Activated naive CD8-positive, alpha-beta T cell treated with anti-CD3 and anti-CD28 coated beads, Interleukin-2, amount 10 ng/mL, durations not matched to agents 7 days and 5 days (primary cell): ENCODE results near the gene GSTO2. TPM values are rescaled to one million over a fixed set of nuclear protein-coding genes. Genes with fewer than 3 reads are reported as not detected.

Experiments used
- ATAC-seq: fragments of 150-1000 bp; cut with Tn5 transposase; one replicate; pipeline ENCODE4 v1.10.0; 2021; ENCODE audit warnings: low read depth, moderate library complexity
- POLR2A ChIA-PET: fragments of 350-600 bp; sonication (Branson Sonifier 250); formaldehyde crosslinking; loops from one replicate; lab custom pipeline; 2021; ENCODE audit warnings: antibody characterized with exemption; lab: Charles Lee
- DNase-seq: peaks from one replicate; pipeline ENCODE4 v3.0.0; 2021
- H3K27ac Mint-ChIP-seq: one replicate; pipeline ENCODE4 v1.8.0; 2022; ENCODE audit warnings: mild to moderate bottlenecking, mixed read lengths
- H3K27me3 Mint-ChIP-seq: one replicate; pipeline ENCODE4 v1.8.0; 2022; ENCODE audit warnings: mild to moderate bottlenecking, moderate library complexity, mixed read lengths
- H3K36me3 Mint-ChIP-seq: one replicate; pipeline ENCODE4 v1.8.0; 2021; ENCODE audit warnings: mild to moderate bottlenecking, mixed read lengths
- H3K4me1 Mint-ChIP-seq: one replicate; pipeline ENCODE4 v1.8.0; 2021; ENCODE audit warnings: mixed read lengths
- H3K4me3 Mint-ChIP-seq: one replicate; pipeline ENCODE4 v1.8.0; 2022; ENCODE audit warnings: mild to moderate bottlenecking, moderate library complexity, mixed read lengths
- H3K9me3 Mint-ChIP-seq: one replicate; pipeline ENCODE4 v1.8.0; 2021; ENCODE audit warnings: mixed read lengths
- total RNA-seq, 2 experiments: library from RNA; stranded (reverse); gene quantifications; one replicate each; pipeline ENCODE4 v1.2.3, GENCODE V29; 2021

The GSTO2 gene
- total RNA-seq, 2 experiments from 2014 or later: 1.4 TPM

DNA sequence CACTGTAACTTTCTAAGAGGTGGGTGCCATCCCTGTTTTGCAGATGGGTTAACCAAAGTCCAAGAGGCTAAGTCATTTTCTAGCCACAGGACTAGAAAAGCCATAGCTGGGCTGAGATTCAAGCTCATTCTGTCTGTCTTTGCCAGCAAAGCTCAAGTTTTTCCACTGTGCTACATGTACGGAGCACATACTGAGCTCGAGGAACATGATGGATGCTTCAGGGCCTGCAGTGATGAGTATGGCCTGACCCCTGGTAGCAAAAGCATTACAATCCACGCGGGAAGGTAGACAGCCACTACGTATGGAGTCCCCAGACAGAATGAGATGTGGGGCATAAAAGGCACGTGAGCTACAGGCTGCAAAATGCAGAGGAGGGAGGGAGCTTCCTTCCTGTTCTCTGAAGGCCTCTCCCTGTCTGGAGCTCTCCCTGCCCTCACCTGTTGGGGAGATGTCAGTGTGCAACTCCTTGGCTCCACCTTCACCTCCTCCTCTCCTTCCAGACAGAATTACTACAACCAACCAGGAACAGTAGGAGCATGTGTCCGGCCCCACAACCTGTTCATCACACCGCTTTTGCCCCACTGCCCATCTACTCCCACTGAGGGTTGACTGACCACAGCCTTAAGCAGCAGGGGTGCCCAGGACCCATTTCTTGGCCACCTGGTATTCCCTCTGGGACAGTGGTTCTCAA is 52.9 kb downstream of the GSTO2 start:
- peak overlapping the region; percentile 65 for H3K4me3 Mint-ChIP-seq
- DNase-seq: peak; percentile 29
- H3K4me1 Mint-ChIP-seq: peaks cover 63% of the 10 kb centered on the region
- POLR2A ChIA-PET: interaction anchor here (0.6 to 6.8 kb wide), 9 partner anchors 10 to 90 kb away, joined by 3 to 39 read pairs (median 3); partner anchors contain the start of genes CFAP43 and ITPRIP
- H3K27ac Mint-ChIP-seq: peak overlapping the region; percentile 85
- H3K36me3 Mint-ChIP-seq: peaks cover 14% of the 10 kb centered on the region
- H3K9me3 Mint-ChIP-seq: no peaks in the 10 kb centered on the region
- peak; percentile 2 for ATAC-seq
- H3K27me3 Mint-ChIP-seq: no peaks in the 10 kb centered on the region

GRCh38 chr10:104322416-104322782 is 53.4 kb downstream of the GSTO2 start:
- Mint-ChIP-seq H3K4me3 (peak overlapping the region; percentile 65), H3K27ac (peak overlapping the region; percentile 85), H3K27me3 (no peaks in the 10 kb centered on the region), H3K9me3 (no peaks in the 10 kb centered on the region), H3K36me3 (peaks cover 14% of the 10 kb centered on the region), H3K4me1 (peaks cover 68% of the 10 kb centered on the region)
- DNase-seq: peak; percentile 44
- POLR2A ChIA-PET: interaction anchor here (0.8 to 6.8 kb wide), 6 partner anchors 11 to 29 kb away, joined by 3 to 39 read pairs (median 3); partner anchors contain the start of gene ITPRIP
- peak; percentile 63 for ATAC-seq

- H3K27ac Mint-ChIP-seq: peak overlapping the region; percentile 85
- DNase-seq: no peak
- peaks cover 14% of the 10 kb centered on the region for H3K36me3 Mint-ChIP-seq
- no peaks in the 10 kb centered on the region for H3K9me3 Mint-ChIP-seq
- H3K4me1 Mint-ChIP-seq: peaks cover 73% of the 10 kb centered on the region
- ATAC-seq: no peak
- H3K4me3 Mint-ChIP-seq: peak overlapping the region; percentile 65
- no peaks in the 10 kb centered on the region for H3K27me3 Mint-ChIP-seq
- POLR2A ChIA-PET: interaction anchor here (1.0 to 6.8 kb wide), 5 partner anchors 12 to 29 kb away, joined by 3 to 39 read pairs (median 3); partner anchors contain the start of gene ITPRIP
These were observed 54.1 kb downstream of the GSTO2 start for GRCh38 chr10:104323085-104323484.

GRCh38 chr10:104323760-104324201 is 54.8 kb downstream of the GSTO2 start:
- POLR2A ChIA-PET: interaction anchor here (1.4 to 6.8 kb wide), 2 partner anchors 15 to 19 kb away, joined by 4 to 39 read pairs; partner anchors contain the start of gene ITPRIP
- ATAC-seq: no peak

DNA sequence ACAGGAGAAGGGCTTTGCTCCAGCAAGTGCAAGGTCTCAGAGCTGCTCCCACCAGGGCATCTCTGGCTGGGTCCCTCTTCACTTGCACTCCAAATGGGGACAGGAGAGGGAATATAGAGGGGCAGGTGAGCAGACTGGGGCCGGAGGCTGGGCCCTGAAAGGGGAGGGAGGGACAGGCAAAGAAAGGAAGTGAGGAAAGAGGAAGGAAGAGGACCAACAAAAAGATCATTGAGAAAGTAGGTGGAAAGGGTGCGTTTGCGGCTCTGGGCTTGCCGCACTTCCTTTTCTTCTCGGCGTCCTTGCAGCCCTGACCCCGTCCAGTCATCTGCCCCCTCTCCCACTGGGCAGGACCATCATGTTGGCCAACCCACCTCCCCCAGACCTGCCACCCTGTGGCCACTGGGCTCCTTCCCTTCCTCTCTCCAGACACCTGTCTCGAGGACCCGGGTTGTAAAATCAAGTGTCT is 55.3 kb downstream of the GSTO2 start:
- POLR2A ChIA-PET: interaction anchor here (0.6 to 6.8 kb wide), 3 partner anchors 14 to 22 kb away, joined by 3 to 39 read pairs (median 4); partner anchors contain the start of gene ITPRIP
- Mint-ChIP-seq H3K27ac (peak overlapping the region; percentile 85), H3K27me3 (no peaks in the 10 kb centered on the region), H3K9me3 (no peaks in the 10 kb centered on the region), H3K36me3 (peaks cover 14% of the 10 kb centered on the region), H3K4me1 (peaks cover 80% of the 10 kb centered on the region), H3K4me3 (peak overlapping the region; percentile 75)
- ATAC-seq (no peak), DNase-seq (no peak)

More at GRCh38 chr10:104323760-104324201, 54.8 kb downstream of the GSTO2 start:
- peaks cover 77% of the 10 kb centered on the region for H3K4me1 Mint-ChIP-seq
- peak overlapping the region; percentile 75 for H3K4me3 Mint-ChIP-seq
- H3K27me3 Mint-ChIP-seq: no peaks in the 10 kb centered on the region
- H3K36me3 Mint-ChIP-seq: peaks cover 14% of the 10 kb centered on the region
- H3K27ac Mint-ChIP-seq: peak overlapping the region; percentile 85
- H3K9me3 Mint-ChIP-seq: no peaks in the 10 kb centered on the region
- DNase-seq: no peak

- peaks cover 14% of the 10 kb centered on the region for H3K36me3 Mint-ChIP-seq
- DNase-seq (no peak), ATAC-seq (no peak)
- no peaks in the 10 kb centered on the region for H3K27me3 Mint-ChIP-seq
- no peaks in the 10 kb centered on the region for H3K9me3 Mint-ChIP-seq
- peaks cover 83% of the 10 kb centered on the region for H3K4me1 Mint-ChIP-seq
- peak overlapping the region; percentile 97 for H3K27ac Mint-ChIP-seq
- H3K4me3 Mint-ChIP-seq: peak overlapping the region; percentile 47
- POLR2A ChIA-PET: interaction anchor here (0.6 to 6.8 kb wide), 3 partner anchors 14 to 22 kb away, joined by 3 to 39 read pairs (median 4); partner anchors contain the start of gene ITPRIP
These were observed 55.9 kb downstream of the GSTO2 start for GRCh38 chr10:104324931-104325330.

DNA sequence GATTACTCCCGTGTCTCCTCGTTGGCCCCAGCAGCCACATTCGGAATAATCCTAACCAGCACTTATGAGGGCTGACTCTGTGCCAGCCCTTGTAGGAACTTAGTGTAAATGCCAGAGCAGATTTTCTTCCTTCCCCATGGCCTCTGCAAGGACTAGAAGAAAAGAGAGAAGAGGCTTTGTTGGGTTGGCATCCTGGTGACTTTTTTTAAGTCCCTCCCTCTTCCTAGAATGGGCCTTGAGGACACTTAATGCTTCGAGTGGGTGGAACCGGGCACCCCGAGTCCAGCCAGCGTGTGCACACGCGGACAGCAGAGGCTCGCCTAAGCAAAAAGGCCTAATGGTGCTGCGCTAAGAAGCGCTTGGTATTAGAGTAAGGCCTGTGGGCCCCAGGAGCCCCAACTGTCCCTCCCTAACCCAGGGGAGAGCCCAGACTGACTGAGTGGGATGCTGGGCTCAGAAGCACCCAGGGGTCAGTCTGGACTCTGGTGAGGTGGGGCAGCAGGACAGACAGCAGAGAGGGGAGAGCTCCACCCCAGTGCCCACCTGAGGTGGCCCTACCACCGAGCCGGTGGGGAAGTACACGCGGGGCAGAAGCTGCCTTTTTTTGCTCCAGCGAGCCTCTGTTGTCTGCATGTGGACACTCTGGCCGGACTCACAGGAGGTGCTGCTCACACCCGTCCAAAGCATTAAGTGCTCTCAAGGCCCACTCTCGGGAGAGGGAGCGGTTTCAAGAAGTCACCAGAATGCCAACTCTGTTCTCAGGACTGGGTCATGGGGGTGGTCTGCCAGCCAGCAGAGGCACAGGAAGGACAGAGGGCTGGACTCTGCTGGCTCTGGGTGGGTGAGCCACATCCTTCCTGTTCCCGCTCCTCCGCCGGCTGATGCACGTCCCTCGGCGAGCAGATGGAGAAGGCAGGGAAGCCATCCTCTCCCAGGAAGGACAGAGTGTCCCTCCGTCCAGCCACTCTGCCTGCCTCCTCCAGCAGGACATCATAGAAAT is 56.8 kb downstream of the GSTO2 start:
- no peaks in the 10 kb centered on the region for H3K9me3 Mint-ChIP-seq
- H3K27ac Mint-ChIP-seq: peak overlapping the region; percentile 97
- ATAC-seq: no peak
- POLR2A ChIA-PET: interaction anchor here (1.1 to 6.8 kb wide), 3 partner anchors 11 to 18 kb away, joined by 3 to 39 read pairs (median 3); partner anchors contain the start of gene ITPRIP
- peaks cover 86% of the 10 kb centered on the region for H3K4me1 Mint-ChIP-seq
- H3K36me3 Mint-ChIP-seq: peaks cover 14% of the 10 kb centered on the region
- no peaks in the 10 kb centered on the region for H3K27me3 Mint-ChIP-seq
- peak overlapping the region; percentile 68 for H3K4me3 Mint-ChIP-seq
- no peak for DNase-seq

DNA sequence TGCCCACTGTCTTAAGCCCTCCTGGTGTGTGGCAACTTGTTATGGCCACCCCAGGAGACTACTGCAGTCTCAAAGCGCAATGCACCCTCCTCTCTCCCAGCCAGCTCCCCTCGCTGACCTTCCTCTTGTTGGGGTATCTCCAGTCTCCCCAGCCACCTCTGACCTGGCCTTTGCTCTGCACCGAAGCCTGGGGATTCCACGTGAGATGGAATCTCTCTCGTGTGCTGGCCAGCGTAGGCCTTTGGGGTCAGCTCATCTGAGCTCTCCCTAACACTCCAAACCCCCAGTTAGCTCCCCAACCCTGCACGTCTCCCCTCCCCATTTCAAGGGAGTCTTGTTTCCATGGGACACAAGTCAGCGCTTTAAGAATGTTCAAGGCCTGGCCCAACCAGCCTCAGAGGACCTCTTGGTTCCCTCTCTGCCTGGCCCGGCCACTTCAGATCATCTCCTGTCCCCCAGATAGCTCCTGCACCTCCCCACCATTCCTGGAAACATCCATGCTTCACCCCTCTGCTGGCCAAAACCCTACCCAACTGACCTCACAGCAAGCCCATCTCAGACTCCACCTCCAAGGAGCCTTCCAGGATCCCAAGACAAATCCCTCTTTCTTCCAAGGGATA is 58.1 kb downstream of the GSTO2 start:
- H3K27me3 Mint-ChIP-seq: no peaks in the 10 kb centered on the region
- ATAC-seq: no peak

DNA sequence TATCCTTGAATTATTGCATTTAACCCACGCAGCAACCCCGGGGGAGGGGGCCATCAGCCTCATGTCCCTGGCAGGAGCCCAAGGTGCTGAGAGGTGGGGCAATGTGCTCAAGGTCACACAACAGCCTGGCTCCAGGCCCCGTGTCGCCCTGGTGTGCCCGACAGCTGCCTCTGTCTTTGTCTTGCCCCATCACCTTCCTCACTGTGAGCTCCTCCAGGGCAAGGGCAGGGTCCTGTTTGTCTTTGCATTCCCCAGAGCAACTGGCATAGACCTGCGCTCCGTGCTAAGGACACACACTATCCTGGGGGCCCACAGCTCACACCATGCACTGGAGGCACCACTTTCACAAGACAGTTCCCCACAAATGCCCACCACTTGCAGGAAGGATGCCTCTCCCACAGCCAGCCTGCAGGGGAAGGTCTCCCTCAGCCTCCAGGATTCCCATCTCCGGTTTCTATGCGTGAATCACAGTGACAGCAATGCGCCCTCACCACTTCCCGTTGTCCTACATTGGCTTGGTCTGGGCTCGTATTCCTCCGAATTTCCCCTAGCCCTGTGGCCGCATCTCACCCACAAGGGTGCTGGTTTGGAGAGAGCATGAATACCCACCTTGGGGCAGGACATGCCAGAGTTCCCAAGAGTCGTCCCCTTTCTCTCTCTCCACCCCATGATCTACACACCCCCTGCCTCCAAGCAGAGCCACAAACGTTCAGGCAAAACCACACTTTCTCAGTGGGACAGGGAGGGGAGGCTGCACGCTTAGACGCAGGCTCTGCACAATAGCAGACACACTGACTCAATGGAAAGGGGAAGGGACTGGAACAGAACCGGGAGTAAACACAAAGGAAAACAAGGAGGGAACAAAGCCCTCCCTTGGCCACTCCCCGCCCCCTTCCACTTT is 59.0 kb downstream of the GSTO2 start:
- Mint-ChIP-seq H3K27ac (peak overlapping the region; percentile 97), H3K9me3 (no peaks in the 10 kb centered on the region), H3K4me3 (peak overlapping the region; percentile 85), H3K4me1 (peaks cover 82% of the 10 kb centered on the region), H3K36me3 (peaks cover 21% of the 10 kb centered on the region), H3K27me3 (no peaks in the 10 kb centered on the region)
- POLR2A ChIA-PET: interaction anchor here (0.8 to 6.8 kb wide), 3 partner anchors 10 to 17 kb away, joined by 4 to 44 read pairs (median 39); partner anchors contain the start of gene ITPRIP
- no peak for ATAC-seq
- DNase-seq: no peak

More for the DNA sequence above, 58.1 kb downstream of the GSTO2 start:
- Mint-ChIP-seq H3K4me3 (peak overlapping the region; percentile 68), H3K9me3 (no peaks in the 10 kb centered on the region), H3K27ac (peak overlapping the region; percentile 97), H3K36me3 (peaks cover 18% of the 10 kb centered on the region), H3K4me1 (peaks cover 84% of the 10 kb centered on the region)
- POLR2A ChIA-PET: interaction anchor here (1.1 to 6.8 kb wide), 3 partner anchors 10 to 20 kb away, joined by 3 to 39 read pairs (median 3); partner anchors contain the start of gene ITPRIP
- no peak for DNase-seq

DNA sequence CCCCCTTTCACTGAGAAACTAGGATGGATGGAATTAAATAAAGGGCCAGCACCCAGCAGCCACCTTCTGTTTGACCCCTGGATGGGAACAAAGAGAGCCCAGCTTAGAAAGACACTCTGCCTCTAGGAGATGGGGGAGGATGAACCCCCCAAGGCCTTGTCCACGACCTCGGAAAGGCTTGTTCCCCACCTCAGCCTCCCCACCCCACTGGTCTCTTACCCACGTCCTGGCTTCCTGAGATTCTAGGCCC is 59.6 kb downstream of the GSTO2 start:
- Mint-ChIP-seq H3K27ac (peak overlapping the region; percentile 97), H3K36me3 (peaks cover 23% of the 10 kb centered on the region), H3K9me3 (no peaks in the 10 kb centered on the region), H3K4me3 (peak overlapping the region; percentile 85), H3K4me1 (peaks cover 84% of the 10 kb centered on the region), H3K27me3 (no peaks in the 10 kb centered on the region)
- POLR2A ChIA-PET: interaction anchor here (0.8 to 2.4 kb wide), 2 partner anchors 10 to 17 kb away, joined by 4 to 44 read pairs; partner anchors contain the start of gene ITPRIP
- DNase-seq: no peak
- ATAC-seq: no peak

- Mint-ChIP-seq H3K27ac (peak overlapping the region; percentile 97), H3K4me1 (peaks cover 83% of the 10 kb centered on the region), H3K4me3 (peak overlapping the region; percentile 85), H3K36me3 (peaks cover 20% of the 10 kb centered on the region), H3K27me3 (no peaks in the 10 kb centered on the region), H3K9me3 (no peaks in the 10 kb centered on the region)
- POLR2A ChIA-PET: interaction anchor here (0.6 to 2.4 kb wide), 5 partner anchors 9 to 60 kb away, joined by 3 to 44 read pairs (median 8); partner anchors contain the start of genes GSTO2 and ITPRIP
- DNase-seq (peak; percentile 69), ATAC-seq (peak; percentile 70)
These were observed 60.1 kb downstream of the GSTO2 start for GRCh38 chr10:104328896-104329710.
